GM21723 (cell line): ENCODE data around the gene INAFM2.

Experiments used
- ATAC-seq: cut with Tn5 transposase; IDR thresholded peaks from one replicate; pipeline ENCODE4 v1.9.1; 2021; ENCODE audit warnings: mild to moderate bottlenecking, moderate library complexity; ENCODE audit not compliant: unreplicated experiment

Gene INAFM2

DNA sequence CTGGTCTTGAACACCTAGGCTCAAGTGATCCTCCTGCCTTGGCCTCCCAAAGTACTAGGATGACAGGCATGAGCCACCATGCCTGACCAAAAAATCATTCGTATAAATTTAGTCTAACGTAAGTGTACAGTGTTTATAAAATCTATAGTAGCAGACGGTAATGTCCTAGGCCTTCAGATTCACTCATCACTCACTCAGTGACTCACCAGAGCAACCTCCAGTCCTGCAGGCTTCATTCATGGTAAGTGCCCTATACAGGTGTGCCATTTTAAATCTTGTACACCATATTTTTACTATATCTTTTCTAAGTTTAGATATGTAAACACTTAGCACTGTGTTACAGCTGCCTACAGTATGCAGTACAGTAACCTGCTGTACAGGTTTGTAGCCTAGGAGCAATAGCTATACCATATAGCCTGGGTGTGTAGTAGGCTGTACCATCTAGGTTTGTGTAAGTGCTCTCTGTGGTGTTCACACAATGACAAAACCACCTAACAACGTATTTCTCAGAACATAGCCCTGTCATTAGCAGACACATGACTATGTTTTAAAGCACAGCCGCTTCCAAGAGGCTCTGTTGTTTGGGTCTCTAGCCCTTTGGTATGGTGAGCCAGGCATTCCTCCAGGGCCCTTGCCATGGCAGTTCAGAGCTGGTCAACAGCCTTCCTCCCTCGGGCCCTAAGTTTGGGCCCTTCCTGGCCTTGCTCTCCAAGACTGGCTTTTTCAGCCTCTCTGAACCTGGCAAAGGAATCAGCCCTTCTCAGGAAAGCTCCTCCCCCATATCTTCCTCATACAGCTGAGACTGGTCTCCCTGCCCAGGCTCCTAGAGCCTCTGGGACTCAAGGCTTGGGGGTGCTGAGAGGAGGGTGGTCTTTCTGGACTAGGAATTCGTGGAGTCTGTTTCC, 19.2 kb downstream of the INAFM2 start:
- ATAC-seq = no peak

DNA sequence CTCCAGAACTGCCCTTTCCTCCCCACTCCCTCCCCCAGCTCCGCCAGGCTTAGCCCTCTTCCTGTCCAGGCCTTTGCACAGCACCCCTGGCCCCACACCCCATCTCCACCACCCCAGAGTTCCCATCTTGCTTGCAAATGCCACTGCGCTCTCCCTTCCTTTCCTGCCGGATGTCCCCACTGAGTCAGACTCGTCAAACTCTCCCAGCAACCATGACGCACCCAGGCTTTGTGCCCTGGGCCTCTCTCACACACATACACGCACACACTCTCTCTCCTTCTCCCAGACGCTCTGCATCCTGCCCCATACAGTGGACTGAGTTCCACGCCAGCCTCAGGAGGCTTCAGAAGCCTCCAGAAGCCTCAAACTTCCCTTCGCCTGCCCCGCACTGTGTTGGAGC, 20.0 kb downstream of the INAFM2 start:
- no peak for ATAC-seq

DNA sequence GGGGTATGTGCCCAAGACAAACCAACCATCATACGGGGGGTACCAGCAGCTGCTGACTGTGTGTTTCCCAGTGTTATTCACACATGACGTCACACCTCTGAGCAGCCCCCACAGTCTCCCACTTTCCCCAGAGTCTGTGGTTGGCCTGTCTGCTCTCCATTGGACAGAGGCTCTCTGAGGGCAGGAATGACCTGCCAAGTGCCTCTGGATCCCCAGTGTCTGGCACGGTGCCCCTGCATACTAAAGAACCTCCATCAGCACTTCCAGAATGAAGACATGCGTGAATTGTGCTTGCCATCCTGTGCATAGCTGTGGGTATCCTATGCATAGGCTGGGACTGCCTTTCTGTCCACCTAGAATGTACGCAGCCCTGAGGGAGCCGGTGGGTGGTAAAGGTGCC, 20.7 kb downstream of the INAFM2 start:
- no peak for ATAC-seq

DNA sequence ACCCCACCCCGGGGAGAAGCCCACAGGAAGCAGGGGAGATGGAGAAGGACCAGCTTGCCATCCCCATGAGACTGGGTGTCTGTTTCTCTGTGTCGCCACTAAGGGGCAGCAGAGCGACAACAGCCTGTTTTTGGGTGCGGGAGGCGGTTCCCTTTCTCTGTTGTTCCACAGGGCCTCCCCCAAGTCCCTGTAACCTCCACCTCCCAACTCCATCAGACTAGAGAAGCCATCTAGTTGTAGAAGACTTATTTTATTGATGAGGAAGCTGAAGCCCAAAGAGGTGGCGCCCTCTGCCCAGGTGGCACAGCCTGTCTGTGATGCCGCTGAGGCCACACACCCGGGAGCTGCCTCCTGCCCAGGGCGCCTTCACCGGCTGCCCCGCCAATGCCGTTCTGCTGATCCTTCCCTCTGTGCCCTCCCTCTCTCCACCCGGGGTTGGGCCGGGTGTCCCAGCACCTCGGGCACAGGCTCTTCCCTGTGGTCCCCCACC, 21.2 kb downstream of the INAFM2 start:
- ATAC-seq = no peak

DNA sequence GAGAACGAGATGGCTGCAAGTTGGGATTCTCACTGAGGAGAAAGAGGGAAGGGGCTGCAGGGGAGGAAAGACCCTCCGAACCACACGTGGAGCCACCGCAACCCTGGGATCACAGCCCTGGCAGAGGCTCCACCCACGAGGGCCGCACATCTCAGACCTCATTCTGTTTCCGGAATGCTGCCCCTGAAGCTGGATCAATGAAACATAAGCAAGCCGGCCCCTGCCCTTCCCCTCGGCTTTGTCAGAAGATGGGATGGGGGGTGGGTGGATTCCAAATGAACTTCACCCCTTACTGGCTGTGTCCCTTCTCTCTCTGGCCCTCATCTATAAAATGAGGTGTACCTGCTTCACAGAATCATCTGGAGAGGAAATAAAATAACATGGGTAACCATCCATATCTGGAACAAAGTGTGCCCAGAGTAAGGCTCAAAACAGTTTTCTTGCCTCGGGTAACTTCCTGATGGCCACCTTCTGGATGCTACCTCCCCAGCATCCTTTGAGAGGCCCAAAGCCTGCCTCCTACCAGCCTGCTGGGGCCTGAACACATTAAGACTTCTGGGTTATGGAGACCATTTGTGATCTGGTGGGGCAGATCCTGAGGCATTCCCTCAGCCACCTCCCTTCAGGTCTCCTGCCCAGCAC, 21.9 kb downstream of the INAFM2 start:
- no peak for ATAC-seq

DNA sequence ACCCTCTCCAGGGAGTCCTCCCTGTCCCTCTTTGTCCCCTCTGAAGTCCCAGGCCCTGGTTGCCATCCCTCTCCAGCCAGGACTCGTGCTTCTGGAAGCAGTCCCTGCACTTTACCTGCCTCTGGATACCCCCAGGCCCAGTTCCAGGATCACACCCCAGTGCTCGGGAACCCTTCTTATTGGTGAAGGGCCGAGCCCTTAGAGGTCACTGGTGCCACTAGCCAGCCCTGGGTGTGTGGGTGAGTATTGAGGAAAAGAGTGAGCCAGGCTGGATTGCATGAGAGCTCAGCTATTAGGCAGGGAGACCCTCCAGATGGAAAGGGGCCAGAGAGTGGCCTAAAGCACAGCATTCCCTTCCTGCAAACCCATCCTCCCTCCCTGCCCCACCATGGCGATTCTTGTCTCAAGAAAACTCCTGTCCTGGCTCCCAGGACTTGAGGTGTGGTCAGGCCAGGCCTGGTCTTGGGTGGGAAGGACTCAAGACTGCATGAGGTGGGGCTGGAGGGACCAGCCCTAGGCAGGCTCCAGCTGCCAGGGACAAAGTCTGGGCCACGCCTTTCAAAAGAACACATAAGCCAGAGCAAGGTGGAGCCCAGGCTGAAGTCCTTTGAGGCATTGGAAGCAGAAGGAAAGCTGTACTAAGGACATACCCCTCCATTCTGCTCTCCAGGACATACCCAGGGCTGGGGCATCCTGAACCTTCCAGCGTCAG, 22.5 kb downstream of the INAFM2 start:
- no peak for ATAC-seq

DNA sequence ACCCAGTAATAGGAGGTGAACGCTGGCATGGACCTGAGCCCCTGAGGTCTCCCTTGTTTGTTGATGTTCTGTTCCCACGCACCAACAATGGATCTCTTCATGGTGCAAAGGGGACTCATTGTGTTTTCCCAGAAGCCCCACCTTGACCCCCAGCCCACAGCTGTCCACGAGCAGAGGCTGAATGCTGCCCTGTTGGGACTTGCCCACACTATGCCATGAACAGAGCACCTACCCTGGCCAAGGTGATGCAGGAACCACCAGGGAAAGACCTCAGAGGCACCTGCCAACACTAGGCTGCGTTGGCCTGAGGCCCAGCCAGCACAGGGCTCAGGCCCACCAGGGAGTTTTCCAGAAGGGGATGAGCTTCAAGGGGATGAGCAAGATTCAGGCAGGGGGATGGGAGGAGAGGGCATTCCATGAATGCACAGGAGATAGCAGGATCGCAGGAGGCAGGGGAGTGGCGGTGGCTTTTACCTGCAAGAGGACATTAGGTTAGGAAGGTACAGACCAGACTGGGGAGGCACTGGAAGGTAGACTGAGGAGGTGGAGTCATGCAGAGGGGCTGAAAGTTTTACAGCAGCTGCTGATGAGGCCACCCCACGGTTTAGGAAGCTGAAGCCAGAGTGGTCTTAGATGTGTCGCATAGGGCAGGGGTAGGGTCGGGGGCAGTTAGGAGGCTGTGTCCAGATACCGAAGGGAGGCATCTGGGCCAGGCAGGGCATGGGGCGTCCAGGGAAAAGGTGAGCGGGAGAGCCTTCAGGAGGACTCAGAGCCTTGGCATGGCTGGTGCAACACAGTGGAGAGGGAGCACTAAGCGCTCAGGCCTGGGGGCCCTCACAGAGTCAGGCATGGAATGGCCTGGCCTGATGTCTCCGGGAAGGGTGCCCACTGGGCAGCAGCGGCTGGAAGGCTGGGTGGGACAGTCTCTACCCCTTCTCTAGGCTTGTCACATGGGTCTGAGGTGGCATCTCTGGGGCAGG, 23.4 kb downstream of the INAFM2 start:
- no peak for ATAC-seq

DNA sequence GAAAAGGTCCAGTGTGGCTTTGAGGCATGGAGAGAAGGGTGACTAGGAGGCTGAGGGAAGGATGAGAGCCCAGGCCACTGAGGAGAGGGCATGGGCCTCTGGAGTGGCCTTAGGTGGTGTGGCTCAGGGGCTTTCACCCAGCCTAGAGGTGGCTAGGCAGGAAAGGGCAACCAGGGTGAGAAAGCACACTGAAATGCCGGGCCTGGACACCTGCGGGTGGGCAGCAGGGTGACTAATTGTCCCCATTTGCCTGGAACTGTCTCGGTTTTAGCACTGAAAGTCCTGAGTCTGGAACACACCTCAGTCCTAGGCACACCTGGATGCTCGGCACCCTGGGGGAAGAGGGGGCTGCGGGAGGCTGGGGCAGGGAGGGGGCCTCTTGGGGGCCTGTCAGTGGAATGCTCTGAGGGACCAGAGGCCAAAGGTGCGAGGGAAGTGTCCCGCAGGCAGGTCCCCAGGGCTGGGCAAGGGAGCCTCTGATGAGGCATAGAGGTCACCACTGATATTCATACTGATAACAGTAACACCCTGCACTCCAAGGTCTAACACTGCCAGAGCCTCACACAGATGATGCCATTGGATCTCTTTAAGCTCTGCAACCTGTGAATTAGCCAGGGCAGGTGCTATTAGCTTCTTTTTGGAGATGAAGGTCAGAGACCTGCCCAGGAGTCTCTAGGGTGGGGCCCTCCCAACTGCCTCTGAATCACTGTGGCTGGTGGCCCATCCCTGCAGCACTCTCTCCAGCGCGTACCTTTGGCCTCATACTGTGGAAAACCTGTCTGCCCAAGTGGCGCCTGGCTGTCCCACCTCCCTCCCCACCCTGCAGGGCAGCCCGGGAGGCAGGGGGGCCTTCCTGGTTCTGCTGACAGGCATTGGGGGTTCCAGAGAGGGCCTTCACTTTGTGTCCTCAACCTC, 24.3 kb downstream of the INAFM2 start:
- ATAC-seq = no peak

DNA sequence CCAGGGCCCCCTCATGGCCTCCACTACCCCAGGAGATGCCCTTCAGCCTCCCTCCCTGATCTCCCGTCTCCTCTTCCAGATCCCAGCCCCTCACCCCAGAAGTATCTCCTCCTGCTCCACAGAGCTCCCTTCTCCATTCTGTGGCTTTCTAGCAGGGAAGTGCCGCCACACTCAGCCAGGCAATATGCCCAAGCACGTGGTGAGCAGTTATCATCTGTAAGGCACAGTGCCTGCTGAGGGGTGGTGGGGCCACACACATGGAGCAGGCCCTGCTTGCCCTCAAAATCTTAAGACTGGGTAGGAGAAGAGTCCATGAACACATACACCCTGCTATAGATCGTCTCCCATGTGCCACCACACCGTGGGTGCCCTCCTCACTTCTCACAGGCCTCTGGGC, 25.0 kb downstream of the INAFM2 start:
- no peak for ATAC-seq

DNA sequence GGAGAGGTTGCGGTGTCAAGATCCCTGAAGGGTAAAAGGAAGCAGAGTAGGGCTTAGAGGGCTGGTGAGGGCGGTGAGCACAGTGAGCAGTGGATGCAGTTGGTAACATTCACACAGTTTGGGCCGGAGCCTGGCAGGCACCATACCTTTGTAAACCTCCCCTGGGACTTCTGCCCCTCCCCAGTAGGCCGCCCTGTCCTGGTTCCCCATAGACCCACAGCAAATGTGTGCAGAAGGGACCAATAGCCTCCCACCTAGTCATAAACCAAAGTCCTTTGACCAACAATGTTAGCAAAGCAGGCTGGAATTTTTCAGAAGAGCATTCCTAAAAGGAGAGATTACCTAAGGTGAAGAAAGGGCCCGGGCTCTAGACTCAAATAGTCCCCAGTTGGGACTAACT, 25.7 kb downstream of the INAFM2 start:
- no peak for ATAC-seq

DNA sequence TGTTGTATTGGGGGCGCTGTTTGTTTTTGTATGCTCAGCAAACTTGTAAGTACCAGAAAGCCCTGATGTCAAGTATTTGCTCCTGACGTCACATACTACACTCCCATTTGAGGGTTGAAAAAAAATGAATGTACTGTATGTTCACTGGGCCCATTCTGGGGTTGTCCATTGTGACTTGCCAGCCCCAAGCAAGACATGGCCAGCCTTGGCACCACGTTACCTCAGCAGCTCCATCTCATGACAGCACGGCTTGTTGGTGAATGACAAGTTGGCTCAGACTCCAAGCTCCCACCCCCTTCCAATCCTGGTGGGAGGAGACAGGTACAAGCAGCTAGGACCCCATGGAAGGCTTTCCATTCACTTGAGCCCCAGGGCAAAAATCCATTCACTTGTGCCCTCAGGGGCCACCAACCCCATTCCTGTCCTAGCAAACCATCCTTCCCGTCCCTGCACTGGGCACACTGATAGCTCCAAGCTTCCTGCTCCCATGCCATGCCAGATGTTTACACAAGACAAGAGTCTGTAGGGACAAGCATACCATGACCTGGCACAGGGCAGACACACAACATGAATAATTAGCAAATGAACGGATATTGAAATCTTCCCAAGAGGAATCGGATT, 28.9 kb downstream of the INAFM2 start:
- ATAC-seq = no peak

DNA sequence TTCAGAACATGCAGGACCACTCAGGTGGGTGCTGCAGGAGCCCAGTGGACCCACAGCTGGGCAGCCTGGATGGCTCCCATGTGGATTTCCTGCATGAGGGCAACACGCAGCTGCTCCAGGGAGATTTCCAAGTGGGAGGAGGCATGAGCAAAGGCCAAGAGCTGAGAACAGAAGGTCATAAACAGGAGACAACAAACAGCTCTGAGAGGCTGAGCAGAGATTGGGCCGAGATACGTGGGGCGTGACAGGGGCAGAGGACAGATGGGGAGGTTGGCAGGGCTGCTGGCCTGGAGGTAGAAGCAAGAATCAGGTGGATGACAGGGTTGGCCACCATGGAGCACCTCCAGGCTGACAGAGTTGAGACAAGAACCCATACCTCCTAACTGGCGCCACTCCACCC, 30.2 kb downstream of the INAFM2 start:
- no peak for ATAC-seq

DNA sequence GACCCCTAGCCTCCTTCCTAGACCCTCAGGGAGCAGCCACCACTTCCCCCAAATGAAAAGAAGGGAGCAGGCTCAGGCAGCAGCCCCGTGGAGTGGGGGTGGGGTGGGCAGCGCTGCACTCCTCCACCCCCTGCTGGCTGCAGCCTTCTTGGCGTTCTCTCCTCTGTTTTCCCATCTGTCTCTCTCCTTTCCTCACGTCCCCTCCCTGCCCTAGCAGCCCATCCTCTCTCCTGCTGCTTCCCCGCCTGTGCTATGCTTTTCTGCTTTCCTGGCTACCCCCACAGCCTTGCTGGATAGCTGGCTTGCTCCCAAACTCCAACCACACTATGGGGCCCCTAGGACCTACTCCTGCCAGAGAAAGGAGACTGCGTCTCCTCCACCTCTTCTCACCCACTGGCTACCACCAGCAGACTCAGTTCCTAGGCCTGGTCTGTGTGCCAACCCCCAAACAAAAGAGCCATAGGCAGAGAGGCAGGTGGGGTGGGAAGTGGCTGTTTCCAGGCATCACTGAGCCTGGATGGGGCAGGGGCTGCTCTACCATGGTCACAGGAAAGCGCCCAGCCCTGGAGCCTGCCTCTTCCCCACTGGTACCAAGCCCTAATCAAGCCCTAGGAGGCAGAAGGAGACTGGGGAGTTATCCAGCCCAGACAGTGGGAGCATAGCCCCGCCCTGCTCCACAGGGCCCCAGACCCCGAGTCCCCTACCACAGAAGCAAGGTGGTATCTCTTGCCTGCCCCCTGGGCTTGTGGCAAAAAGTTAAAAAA, 31.1 kb downstream of the INAFM2 start:
- ATAC-seq = no peak

DNA sequence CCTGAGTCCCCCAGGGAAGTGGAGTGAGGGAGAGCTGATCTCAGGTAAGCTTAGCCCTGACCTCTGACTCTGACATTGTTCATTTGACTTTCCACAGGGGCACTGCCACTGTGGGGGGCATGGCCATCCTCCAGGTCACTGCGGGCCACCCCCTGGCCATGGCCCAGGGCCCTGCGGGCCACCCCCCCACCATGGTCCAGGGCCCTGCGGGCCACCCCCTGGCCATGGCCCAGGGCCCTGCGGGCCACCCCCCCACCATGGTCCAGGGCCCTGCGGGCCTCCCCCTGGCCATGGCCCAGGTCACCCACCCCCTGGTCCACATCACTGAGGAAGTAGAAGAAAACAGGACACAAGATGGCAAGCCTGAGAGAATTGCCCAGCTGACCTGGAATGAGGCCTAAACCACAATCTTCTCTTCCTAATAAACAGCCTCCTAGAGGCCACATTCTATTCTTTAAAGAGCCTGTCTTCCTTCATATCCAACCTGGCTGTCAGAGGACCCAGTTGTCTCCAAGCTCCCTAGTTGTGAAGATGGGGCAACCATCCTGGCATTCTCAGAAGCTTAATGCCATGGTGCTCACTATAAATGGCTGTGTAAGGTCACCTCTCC, 32.6 kb downstream of the INAFM2 start:
- ATAC-seq = no peak

DNA sequence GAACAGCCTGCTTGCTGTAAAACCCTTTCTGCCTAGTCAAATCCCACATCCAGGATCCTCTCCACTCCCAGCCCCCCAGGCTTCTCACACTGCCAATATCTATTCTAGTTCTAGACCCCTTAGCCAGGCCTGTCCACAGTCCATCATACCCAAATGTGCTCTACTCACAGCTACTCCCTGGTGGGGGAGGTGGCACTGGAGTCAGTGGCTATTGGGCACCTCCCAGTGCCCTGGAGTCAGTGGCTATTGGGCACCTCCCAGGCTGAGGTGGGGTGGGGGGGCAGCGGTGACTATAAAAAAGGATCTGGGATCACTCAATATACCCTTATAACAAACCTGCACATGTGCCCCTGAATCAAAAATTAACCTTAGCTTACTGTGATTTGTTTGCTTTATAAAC, 33.8 kb downstream of the INAFM2 start:
- ATAC-seq = no peak

DNA sequence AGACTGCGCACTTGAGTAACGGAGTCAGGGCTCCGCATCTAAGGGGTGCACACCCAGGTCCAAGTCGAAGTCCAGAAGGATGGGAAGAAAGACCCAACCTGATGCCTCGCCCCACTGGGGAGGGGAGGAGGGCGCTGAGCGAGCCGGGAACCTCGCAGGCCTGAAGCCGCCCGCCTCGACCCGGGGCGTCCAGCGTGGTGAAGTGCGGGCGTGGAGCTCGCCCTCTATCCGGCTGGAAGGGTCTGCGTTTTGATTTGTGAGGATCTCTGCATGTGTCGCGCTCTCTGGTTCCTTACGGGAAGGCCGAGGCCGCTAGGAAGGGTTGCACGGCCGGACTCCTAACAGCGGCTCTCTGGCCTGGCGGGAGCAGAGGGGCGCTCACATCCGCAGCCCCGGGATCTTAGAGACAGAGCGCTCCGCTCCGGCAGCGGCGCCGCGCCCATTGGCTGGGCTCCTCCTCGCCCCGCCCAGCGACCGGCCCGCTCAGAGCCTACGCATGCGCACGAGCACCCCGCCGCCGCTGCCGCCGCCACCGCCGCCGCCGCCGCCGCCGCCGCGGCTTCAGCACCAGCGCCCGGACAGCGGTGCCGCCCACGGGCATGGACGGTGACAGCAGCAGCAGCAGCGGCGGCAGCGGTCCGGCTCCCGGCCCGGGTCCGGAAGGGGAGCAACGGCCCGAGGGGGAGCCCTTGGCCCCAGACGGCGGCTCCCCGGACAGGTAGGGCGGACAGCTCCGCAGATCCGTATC, 34.4 kb downstream of the INAFM2 start, which contains the start of gene DISP2:
TSS of gene DISP2 (plus strand) at position 497 of the 748 bp plus-strand sequence. CDS start at position 600, 103 bp downstream.
- ATAC-seq = peak; percentile 73
